GM21576 (cell line): ENCODE results near the gene ATP8A2.
"Not testable (repeated sequence)": the region's sequence is repeated elsewhere in the genome, so short reads cannot be mapped to it uniquely, and the experiment has no call there.

Experiments
- ATAC-seq: cut with Tn5 transposase; IDR thresholded peaks from one replicate; pipeline ENCODE4 v1.9.1; 2021; ENCODE audit warnings: mild to moderate bottlenecking, moderate library complexity; ENCODE audit not compliant: unreplicated experiment

The ATP8A2 gene

GRCh38 chr13:25762281-25762680, 390.5 kb downstream of the ATP8A2 start:
- ATAC-seq = no peak

- no peak for ATAC-seq
These were observed 391.1 kb downstream of the ATP8A2 start for GRCh38 chr13:25762795-25763377.

DNA sequence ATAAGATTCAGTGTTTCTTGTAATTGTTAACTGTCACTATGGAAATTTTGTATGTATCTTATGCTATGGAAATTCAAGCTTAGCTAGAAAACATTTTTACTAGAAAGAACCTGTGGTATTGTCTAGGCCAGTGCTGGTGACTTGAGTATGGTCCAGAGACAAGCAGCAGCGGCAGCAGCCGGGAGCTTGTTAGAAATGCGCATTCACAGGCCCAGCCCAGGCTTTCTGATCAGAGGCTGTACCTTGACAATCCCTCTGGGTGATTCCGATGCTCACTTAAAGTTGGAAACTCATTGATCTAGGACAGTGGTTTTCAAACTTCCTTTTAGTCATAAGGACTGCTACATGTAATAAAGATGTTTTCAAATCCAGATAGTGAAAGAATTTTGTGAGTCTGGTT, 392.6 kb downstream of the ATP8A2 start:
- ATAC-seq = no peak

GRCh38 chr13:25765266-25765665, 393.5 kb downstream of the ATP8A2 start:
- ATAC-seq = no peak

DNA sequence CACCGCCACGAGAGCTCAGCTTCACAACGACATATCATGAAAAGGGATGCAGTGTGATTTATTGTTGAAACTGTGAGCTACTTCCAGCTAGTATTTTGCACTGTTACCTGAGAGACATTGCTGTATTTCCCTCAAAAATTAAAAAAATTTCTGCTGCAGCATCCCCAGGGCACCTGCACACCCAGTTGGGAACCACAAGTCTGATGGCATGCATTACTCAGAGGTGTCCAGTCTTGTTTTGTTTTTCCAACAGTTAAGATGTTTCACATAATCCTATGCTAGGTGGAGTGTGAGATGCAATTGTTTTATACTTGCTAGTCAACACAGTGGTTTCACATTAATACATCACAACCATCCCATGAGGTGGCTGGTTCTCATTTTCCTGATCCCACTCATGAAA, 394.8 kb downstream of the ATP8A2 start:
- ATAC-seq = no peak

GRCh38 chr13:25766991-25767390, 395.2 kb downstream of the ATP8A2 start:
- no peak for ATAC-seq

GRCh38 chr13:25768376-25768775, 396.6 kb downstream of the ATP8A2 start:
- ATAC-seq = no peak

- no peak for ATAC-seq
These were observed 397.1 kb downstream of the ATP8A2 start for GRCh38 chr13:25768838-25769237.

DNA sequence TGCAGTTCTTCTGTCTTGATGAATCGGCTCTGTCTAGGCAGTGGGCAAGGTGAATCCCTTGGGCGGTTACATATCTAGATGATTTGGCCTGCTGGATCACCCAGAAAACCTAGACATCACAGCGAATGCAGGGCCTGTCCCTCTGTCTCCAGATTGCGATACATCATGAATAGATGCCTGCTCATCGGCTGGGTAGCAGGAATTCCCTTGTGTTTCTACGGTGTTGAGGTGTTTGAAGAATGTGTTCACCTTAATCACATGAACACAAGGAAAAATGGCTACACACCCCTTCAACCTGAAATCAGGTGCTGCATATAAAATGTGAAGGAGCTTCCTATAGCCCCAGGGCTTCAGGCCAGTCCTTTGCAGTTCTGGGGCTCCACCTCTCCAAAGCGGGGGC, 398.8 kb downstream of the ATP8A2 start:
- ATAC-seq = no peak

GRCh38 chr13:25771202-25771601, 399.4 kb downstream of the ATP8A2 start:
- ATAC-seq = no peak

- ATAC-seq = no peak
These were observed 400.1 kb downstream of the ATP8A2 start for GRCh38 chr13:25771641-25772478.

- ATAC-seq = not testable (repeated sequence)
These were observed 400.8 kb downstream of the ATP8A2 start for GRCh38 chr13:25772534-25772933.

- ATAC-seq = not testable (repeated sequence)
These were observed 402.3 kb downstream of the ATP8A2 start for GRCh38 chr13:25774056-25774455.

DNA sequence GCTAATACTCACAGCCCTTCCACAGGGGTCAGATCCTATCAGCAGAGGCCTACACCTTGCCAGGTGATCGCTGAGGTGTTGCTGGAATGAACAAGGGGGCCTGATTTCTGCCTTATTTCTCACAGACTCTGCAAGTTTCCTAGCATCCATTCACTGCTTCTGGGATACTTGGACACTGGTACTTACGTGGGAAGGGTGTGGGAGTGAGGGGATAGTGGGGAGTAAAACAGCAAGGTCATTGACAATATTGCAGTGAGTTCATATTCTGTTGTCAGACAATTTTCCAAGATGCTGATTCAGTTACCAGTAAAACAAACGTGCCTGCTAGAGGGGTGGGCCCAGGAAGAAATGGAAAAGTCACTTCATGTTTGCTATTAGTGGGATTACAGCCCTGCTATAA, 403.5 kb downstream of the ATP8A2 start:
- ATAC-seq = no peak

- no peak for ATAC-seq
These were observed 404.2 kb downstream of the ATP8A2 start for GRCh38 chr13:25775986-25776385.

DNA sequence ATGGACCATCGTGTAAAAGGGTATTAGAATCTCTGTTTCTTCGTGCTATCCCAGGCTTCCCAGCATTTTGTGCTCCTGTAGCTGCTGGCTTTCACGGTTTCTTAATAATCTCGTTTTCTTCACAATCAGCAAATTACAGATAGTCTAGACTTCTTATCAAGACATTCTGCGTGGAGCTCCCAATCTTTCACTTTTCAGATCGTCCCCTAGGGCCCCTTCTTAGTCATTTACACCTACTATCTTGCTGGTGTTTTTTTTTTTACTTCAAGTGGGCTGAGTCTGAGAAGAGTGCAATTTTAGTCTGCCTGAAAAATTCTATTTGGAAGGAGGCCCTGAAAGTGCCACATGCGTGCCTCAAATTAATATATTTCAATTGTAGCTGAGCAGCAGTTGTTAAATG, 404.9 kb downstream of the ATP8A2 start:
- no peak for ATAC-seq

DNA sequence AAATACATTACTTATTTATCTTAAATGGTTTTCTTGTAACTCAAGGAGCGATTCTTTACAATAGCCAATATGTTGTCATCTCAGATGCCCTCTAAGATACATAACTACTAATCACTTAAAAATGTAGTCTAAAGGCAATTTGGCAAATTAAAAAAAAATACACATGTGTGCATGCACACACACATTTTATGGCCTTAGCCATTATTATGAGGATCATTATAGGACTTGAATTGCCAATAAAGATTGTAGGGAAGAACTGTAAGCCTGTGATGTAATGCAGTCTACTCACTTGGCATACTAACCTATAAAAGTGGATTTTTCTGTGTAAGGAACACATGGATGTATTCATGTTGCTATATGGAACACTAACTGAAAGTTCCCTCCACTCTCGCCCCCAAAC, 405.7 kb downstream of the ATP8A2 start:
- ATAC-seq = no peak

DNA sequence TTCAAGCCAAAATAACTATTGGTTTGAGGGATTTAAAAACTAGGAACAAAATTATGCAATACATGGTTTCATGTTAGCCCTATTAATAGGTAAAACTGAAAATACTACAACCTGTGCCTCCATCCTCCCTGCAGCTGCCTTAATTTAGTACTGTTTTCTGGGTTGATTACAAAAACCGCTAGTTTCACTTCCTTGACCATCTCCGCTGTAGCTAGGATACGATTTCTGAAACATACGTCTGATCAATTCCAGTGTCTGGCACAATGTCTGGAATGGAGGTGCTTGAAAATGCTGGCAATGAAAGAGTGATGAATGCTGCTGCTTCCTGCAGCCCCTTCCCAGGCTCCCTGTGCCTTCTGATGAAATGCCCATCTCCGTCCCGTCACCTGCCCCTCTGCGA, 406.6 kb downstream of the ATP8A2 start:
- no peak for ATAC-seq

GRCh38 chr13:25778808-25779305, 407.1 kb downstream of the ATP8A2 start:
- no peak for ATAC-seq

GRCh38 chr13:25783076-25783475, 411.3 kb downstream of the ATP8A2 start:
- no peak for ATAC-seq

DNA sequence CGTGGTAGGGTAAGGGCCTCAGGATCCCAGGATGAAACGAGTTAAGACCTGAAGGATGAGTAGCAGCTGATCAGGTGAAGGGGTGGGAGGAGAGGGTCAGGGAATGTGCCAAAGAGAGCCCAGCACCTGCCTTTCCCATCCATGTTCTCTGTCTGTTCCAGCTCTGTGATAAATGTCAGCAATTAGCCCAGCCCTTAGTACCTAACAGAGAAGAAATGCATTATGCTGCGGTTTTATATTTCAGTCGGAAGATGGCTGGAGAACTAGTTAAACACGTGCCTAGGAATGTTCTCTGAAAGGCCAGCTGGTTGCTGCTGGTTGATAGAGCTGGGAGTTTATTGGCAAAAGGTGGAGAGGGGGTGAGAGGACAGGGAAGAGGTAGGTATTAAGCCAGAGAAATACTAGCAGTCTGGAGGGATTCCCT, 411.8 kb downstream of the ATP8A2 start:
- ATAC-seq = no peak

- no peak for ATAC-seq
These were observed 412.3 kb downstream of the ATP8A2 start for GRCh38 chr13:25784119-25784518.
